ENCODE results near the gene NDUFS4.

- TF ChIP-seq CTCF (IDR thresholded peaks at IDR 0.05) (no peak), ZFX (IDR thresholded peaks at IDR 0.05; ENCODE audit: borderline replicate concordance) (no peak)
Observed at GRCh38 chr5:53645078-53645477, 84.6 kb downstream of the NDUFS4 start.

All from 22Rv1 (cell line).